SW480 (cell line): ENCODE measurements around the gene ITGBL1.

Experiments
- DNase-seq: peaks from one replicate; pipeline ENCODE4 v3.0.0-alpha.2; 2016; ENCODE audit warnings: low spot score

Gene ITGBL1

DNA sequence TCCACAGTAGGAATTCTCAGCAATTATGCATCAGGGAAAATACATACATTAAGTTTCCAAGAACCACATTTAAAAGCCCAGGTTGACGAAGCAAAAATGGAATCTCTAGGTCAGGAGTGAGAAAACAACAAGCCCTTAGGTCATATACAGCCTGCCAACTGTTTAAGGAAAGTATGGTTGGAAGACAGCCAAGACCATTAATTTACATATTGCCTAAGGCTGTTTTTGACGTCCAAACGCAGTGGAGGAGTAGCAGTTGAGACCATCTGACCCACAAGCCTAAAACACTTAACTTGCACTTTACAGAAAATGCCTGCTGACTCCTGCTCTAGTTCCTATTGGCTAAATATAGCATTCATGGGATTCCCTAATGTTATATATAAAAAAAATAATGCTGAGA, 299.0 kb downstream of the ITGBL1 start:
- peak; percentile 7 for DNase-seq

DNA sequence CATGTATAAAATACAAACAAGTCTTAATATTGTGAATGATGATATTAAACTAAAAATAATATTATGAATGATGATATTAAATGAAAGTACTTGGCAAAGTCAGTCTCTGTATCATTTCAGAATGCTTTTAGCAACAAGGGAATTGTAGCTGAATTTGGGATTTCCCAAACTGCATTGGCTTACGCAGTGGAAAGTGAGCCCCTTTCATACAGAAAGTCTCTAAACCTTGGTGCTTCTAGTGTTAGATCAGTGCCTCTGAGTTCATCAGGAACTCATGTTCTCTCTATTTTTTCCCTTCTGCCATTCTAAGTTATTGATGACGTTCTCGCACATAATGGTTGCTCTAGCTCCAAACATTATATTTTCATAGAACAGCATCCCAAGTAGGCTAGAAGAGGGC, 300.0 kb downstream of the ITGBL1 start:
- no peak for DNase-seq

DNA sequence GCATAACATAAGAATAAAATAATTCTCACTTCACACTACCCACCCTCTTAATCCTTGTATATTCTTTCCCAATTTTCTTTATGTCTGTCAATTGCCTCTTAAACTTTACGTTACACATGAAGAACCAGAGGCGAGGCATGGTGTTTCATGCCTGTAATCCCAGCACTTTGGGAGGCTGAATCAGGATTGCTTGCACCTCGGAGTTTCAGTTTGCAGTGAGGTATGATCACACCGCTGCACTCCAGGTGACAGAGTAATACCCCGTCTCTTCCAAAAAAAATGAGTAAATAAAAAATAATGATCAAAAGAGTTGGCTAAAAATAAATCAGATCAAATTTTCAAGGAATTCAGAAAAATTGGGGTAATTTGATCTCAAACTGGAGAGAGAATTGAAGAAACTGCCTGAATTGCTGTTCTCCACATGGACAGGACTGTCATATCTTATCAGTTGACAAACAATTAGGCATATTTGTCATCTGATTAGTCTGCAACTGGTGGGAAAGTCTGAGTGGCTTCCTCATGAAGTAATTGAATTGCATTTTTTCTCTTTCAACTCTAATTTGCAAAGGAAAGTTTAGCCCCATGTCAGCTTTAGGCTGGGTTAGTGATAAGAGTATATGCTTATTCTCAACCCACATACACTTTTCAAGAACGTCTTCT, 302.9 kb downstream of the ITGBL1 start:
- DNase-seq = no peak

DNA sequence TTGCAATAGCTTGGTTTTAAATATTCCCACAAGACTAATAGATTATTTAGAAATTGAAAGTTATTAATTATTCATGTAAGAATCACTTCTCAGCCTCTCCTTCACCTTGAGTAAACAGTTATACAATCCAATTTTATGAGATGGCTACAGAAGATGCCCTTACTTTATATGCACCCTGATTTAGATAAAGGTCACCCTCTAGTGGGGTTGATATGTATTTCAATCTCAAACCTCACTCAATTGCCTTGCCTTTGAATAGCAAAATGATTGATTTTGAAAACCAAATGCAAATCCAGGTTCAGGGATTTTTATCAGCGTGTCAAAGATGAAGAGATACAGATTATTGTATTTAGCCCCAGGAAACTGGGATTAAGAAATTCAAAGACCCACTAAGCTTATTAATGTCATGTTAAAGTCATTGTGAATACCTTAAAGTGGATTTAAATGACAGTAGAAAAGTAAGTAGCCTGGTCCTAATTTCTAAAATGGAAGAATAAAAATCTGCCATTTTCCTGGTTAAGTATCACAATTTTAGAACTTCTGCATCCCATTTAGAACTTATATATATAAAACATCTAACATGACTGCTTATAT, 305.1 kb downstream of the ITGBL1 start:
- DNase-seq = peak; percentile 73

DNA sequence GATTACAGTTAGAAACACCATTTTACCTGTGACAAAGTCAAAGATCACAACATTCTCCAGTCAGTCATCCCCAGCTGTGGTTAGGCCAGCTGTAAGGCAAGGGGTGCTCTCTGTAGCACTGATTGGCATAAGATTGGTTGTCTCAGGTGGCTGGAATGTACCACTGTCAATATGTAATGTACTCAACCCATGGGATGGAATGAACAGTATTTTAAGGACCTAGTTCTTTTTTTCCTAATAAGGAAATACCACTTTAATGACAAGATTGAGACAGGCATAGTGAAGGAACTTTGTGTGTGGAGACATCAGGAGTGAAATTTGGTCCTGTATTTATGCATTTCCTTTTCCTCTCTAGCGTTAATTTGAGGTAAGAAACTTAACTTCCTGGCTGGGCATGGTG, 310.7 kb downstream of the ITGBL1 start:
- DNase-seq = no peak
